ENCODE data around the gene NAALAD2. TPM values are rescaled to one million over a fixed set of nuclear protein-coding genes. Genes with fewer than 3 reads are reported as not detected.
"Not testable (repeated sequence)": the region's sequence is repeated elsewhere in the genome, so short reads cannot be mapped to it uniquely, and the experiment has no call there.

NAALAD2 gene
- total and polyA plus RNA-seq, 4 donors, result 0.13 to 4.4 (median 0.42) TPM; not detected in 1

DNA sequence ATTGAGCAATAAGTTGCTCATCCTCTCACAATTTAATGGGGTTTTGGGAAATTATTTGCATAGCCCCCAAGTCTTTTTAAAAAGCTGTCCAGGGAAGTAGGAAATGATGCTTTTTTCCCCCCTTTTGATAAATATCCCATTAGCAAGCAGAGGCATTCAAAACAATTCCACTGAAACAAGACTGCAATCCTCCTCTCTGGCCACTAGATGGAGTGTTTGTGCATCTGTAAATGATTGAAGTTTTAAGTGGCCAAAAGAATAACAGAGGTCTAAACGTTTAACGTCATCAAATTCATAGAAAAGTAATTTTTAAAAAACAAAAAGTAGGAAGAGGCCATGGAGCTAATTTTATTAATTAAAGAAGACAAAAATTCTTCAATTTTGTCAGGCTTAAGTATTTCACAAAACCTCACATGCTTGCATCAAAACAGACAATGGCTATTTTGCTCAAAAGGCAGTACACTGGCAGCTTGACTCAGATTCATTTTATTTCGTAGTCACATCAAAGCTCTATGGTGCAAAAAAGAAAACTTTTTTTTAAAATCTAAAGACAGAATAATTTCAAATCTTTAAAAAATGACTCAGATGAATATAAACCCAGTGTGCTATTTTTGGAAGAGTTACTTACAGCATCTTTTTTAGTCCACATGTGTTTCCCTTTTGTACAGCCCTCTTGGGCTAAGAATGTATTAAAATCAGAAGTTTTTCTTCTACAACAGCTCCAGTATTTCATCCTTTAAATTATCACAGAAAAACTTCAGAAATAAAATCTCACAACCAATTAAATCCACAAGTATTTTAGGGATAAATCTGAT is 70.6 kb downstream of the NAALAD2 start:
- Histone ChIP-seq H3K27me3 (ENCODE audit: control insufficient read depth in 1 of 2, insufficient read depth in 2 of 2, low read length in 1 of 2) (no peaks in the 10 kb centered on the region), H3K4me1 (ENCODE audit: control insufficient read depth in 1 of 2, insufficient read depth in 2 of 2, low read length in 2 of 2) (no peaks in the 10 kb centered on the region), H3K36me3 (ENCODE audit: control insufficient read depth in 1 of 2, insufficient read depth in 2 of 2, low read length in 1 of 2) (no peaks in the 10 kb centered on the region), H3K9me3 (ENCODE audit: control insufficient read depth, low read length) (no peaks in the 10 kb centered on the region), H3K27ac (ENCODE audit: low read depth in 1 of 2, low read length in 2 of 2) (no peak overlapping the region), H3K4me3 (ENCODE audit: low read length in 2 of 2) (no peak overlapping the region)
- intact Hi-C loops (cut with DNase I), result loop anchor here in 1 of 2 donors (10.0 kb wide), 1 partner anchor 250 kb away; no protein-coding TSS in a partner anchor
- DNase-seq, result no peak
- no peak for ATAC-seq (ENCODE audit: low FRiP score)
- 1 to 3% methylated on average over 3 of the region's 3 CpGs for WGBS, 2 donors

DNA sequence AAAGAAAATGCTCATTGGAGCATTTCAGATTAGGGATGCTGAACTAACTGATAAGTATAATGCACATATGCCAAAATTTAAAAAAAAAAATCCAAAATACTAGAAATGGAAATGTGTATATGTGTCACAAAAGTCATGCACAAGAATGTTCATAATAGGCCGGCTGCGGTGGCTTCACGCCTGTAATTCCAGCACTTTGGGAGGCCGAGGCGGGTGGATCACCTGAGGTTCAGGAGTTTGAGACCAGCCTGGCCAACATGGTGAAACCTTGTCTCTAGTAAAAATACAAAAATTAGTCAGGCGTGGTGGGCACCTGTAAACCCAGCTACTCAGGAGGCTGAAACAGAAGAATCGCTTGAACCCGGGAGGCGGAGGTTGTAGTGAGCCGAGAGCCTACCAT is 73.5 kb downstream of the NAALAD2 start:
- not testable (repeated sequence) for H3K9me3 ChIP-seq (ENCODE audit: control insufficient read depth, low read length); H3K4me1 ChIP-seq (ENCODE audit: control insufficient read depth in 1 of 2, insufficient read depth in 2 of 2, low read length in 2 of 2); H3K27ac ChIP-seq (ENCODE audit: low read depth in 1 of 2, low read length in 2 of 2); ATAC-seq (ENCODE audit: low FRiP score); H3K27me3 ChIP-seq (ENCODE audit: control insufficient read depth in 1 of 2, insufficient read depth in 2 of 2, low read length in 1 of 2); H3K4me3 ChIP-seq (ENCODE audit: low read length in 2 of 2); H3K36me3 ChIP-seq (ENCODE audit: control insufficient read depth in 1 of 2, insufficient read depth in 2 of 2, low read length in 1 of 2)
- peak in 1 of 2 donors; percentile 24 for DNase-seq
- intact Hi-C loops (cut with DNase I), result loop anchor here in 1 of 2 donors (10.0 kb wide), 1 partner anchor 247 kb away; no protein-coding TSS in a partner anchor
- WGBS, 2 donors, result 89 to 92% methylated on average over 10 of the region's 10 CpGs

DNA sequence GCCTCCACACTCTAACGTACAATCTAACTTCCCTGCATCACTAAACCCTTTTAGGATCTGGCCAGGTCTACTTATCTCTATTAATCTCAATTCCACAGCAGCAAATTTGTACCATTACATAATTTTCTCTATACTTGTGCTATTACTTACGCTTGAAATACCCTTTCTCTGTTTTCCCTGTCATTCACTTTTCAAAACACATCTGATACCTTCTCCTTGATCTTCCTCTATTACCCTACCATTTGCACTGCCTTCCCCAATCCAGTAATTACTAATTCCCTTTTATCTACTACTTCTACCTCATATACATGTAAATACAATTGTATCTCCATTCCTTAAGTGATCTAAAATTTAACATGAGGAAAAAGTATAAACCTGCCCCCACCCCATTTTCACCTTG is 74.4 kb downstream of the NAALAD2 start:
- Histone ChIP-seq H3K27ac (ENCODE audit: low read depth in 1 of 2, low read length in 2 of 2) (no peak overlapping the region), H3K36me3 (ENCODE audit: control insufficient read depth in 1 of 2, insufficient read depth in 2 of 2, low read length in 1 of 2) (no peaks in the 10 kb centered on the region), H3K9me3 (ENCODE audit: control insufficient read depth, low read length) (no peaks in the 10 kb centered on the region), H3K27me3 (ENCODE audit: control insufficient read depth in 1 of 2, insufficient read depth in 2 of 2, low read length in 1 of 2) (no peaks in the 10 kb centered on the region), H3K4me1 (ENCODE audit: control insufficient read depth in 1 of 2, insufficient read depth in 2 of 2, low read length in 2 of 2) (no peaks in the 10 kb centered on the region), H3K4me3 (ENCODE audit: low read length in 2 of 2) (no peak overlapping the region)
- ATAC-seq (ENCODE audit: low FRiP score), result no peak
- WGBS, 2 donors, result 75 to 79% methylated on average over 2 of the region's 2 CpGs
- no peak for DNase-seq
- intact Hi-C loops (cut with DNase I), result loop anchor here in 1 of 2 donors (10.0 kb wide), 1 partner anchor 246 kb away; no protein-coding TSS in a partner anchor

DNA sequence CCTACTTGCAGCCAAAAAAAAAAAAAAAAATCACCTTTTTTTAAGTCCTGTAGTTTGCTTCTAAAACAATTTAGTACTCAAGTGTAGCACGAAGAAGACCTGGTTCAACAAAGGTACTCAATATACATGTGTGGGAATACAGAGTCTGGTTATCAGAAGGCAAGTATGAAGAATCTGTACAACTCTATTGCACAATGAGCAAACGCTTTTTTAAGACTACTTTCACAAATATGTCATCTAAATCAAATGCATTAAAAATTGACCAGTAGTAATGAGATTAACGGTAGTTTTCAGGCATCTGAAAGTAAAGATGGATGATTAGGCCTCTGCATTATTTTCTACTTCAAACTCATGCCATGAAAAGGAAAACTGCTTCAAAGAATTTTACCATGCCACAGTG is 78.9 kb downstream of the NAALAD2 start:
- Histone ChIP-seq H3K36me3 (ENCODE audit: control insufficient read depth in 1 of 2, insufficient read depth in 2 of 2, low read length in 1 of 2) (no peaks in the 10 kb centered on the region), H3K4me3 (ENCODE audit: low read length in 2 of 2) (no peak overlapping the region)

DNA sequence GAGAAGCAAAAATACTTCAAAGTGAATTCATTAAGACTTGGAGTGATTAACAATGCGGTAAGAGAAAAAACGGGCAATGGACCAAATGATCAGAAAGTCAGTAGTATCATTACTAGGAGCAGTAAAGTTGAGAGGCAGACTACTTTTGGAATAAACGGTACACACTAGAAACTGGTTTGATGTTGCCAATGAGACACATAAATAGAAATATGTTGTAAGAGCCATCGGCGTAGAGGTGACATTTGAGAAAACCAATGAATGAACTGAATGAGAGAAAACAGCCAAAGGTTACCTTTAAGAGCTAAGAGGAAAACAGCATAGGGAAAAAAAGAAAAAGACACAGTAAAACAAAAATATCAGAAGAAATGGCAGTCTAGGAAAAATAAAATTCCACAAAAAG is 82.1 kb downstream of the NAALAD2 start:
- H3K27ac ChIP-seq (ENCODE audit: low read depth in 1 of 2, low read length in 2 of 2), result no peak overlapping the region
- no peak for DNase-seq
- H3K9me3 ChIP-seq (ENCODE audit: control insufficient read depth, low read length), result no peaks in the 10 kb centered on the region
- WGBS, 2 donors, result 70 to 73% methylated on average over 5 of the region's 5 CpGs
- no peak overlapping the region for H3K4me3 ChIP-seq (ENCODE audit: low read length in 2 of 2)
- ATAC-seq (ENCODE audit: low FRiP score), result no peak
- peaks cover 2 to 7% of the 10 kb centered on the region in 2 donors for H3K4me1 ChIP-seq (ENCODE audit: control insufficient read depth in 1 of 2, insufficient read depth in 2 of 2, low read length in 2 of 2)
- H3K27me3 ChIP-seq (ENCODE audit: control insufficient read depth in 1 of 2, insufficient read depth in 2 of 2, low read length in 1 of 2), result no peaks in the 10 kb centered on the region
- no peaks in the 10 kb centered on the region for H3K36me3 ChIP-seq (ENCODE audit: control insufficient read depth in 1 of 2, insufficient read depth in 2 of 2, low read length in 1 of 2)
- intact Hi-C loops (cut with DNase I), result no loop called here

More for the DNA sequence above, 78.9 kb downstream of the NAALAD2 start:
- Histone ChIP-seq H3K9me3 (ENCODE audit: control insufficient read depth, low read length) (no peaks in the 10 kb centered on the region), H3K27ac (ENCODE audit: low read depth in 1 of 2, low read length in 2 of 2) (no peak overlapping the region), H3K27me3 (ENCODE audit: control insufficient read depth in 1 of 2, insufficient read depth in 2 of 2, low read length in 1 of 2) (no peaks in the 10 kb centered on the region), H3K4me1 (ENCODE audit: control insufficient read depth in 1 of 2, insufficient read depth in 2 of 2, low read length in 2 of 2) (no peaks in the 10 kb centered on the region)
- ATAC-seq (ENCODE audit: low FRiP score), result no peak
- intact Hi-C loops (cut with DNase I), result no loop called here
- 83 to 84% methylated on average over 3 of the region's 3 CpGs for WGBS, 2 donors
- no peak for DNase-seq

DNA sequence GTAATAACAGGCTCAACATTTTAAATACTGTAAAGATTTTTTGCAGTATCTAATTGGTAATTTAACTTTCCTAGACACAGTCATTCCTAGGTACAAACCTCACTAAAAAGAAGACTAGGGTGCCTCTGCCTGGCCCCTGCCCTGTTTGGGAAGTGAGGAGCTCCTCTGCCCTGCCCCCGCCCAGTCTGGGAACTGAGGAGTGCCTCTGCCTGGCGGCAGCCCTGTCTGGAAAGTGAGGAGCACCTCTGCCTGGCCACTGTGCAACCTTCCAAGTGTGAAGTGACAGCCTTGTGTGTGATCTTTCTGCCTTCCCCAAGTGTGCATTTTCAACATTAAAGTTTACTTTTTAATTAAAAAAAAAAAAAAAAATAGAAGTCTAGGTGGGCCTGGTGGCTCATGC is 84.1 kb downstream of the NAALAD2 start:
- DNase-seq, result no peak
- Histone ChIP-seq H3K4me1 (ENCODE audit: control insufficient read depth in 1 of 2, insufficient read depth in 2 of 2, low read length in 2 of 2) (peaks cover 2 to 9% of the 10 kb centered on the region in 2 donors), H3K4me3 (ENCODE audit: low read length in 2 of 2) (no peak overlapping the region), H3K27ac (ENCODE audit: low read depth in 1 of 2, low read length in 2 of 2) (no peak overlapping the region), H3K27me3 (ENCODE audit: control insufficient read depth in 1 of 2, insufficient read depth in 2 of 2, low read length in 1 of 2) (no peaks in the 10 kb centered on the region), H3K9me3 (ENCODE audit: control insufficient read depth, low read length) (no peaks in the 10 kb centered on the region), H3K36me3 (ENCODE audit: control insufficient read depth in 1 of 2, insufficient read depth in 2 of 2, low read length in 1 of 2) (no peaks in the 10 kb centered on the region)
- ATAC-seq (ENCODE audit: low FRiP score), result no peak
- intact Hi-C loops (cut with DNase I), result no loop called here
- 71 to 82% methylated on average over 2 of the region's 2 CpGs for WGBS, 2 donors

DNA sequence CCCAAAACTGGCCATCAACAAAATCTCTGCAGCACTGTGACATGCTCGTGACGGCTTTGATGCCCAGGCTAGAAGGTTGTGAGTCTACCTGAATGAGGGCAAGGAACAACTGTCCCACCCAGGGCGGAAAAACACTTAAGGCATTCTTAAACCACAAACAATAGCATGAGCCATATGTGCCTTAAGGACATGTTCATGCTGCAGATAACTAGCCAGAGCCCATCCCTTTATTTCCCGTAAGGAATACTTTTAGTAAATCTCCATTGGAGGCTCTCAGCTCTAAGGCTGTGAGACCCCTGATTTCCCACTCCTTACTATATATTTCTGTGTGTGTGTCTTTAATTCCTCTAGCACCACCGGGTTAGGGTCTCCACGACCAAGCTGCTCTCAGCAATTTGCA is 85.0 kb downstream of the NAALAD2 start:
- no peak overlapping the region for H3K4me3 ChIP-seq (ENCODE audit: low read length in 2 of 2)
- no peaks in the 10 kb centered on the region for H3K36me3 ChIP-seq (ENCODE audit: control insufficient read depth in 1 of 2, insufficient read depth in 2 of 2, low read length in 1 of 2)
- no peaks in the 10 kb centered on the region for H3K9me3 ChIP-seq (ENCODE audit: control insufficient read depth, low read length)
- WGBS, 2 donors, result 96 to 98% methylated on average over 6 of the region's 6 CpGs
- H3K27ac ChIP-seq (ENCODE audit: low read depth in 1 of 2, low read length in 2 of 2), result no peak overlapping the region
- intact Hi-C loops (cut with DNase I), result no loop called here
- H3K4me1 ChIP-seq (ENCODE audit: control insufficient read depth in 1 of 2, insufficient read depth in 2 of 2, low read length in 2 of 2), result peaks cover 2 to 9% of the 10 kb centered on the region in 2 donors
- H3K27me3 ChIP-seq (ENCODE audit: control insufficient read depth in 1 of 2, insufficient read depth in 2 of 2, low read length in 1 of 2), result no peaks in the 10 kb centered on the region
- ATAC-seq (ENCODE audit: low FRiP score) (no peak), DNase-seq (no peak)

DNA sequence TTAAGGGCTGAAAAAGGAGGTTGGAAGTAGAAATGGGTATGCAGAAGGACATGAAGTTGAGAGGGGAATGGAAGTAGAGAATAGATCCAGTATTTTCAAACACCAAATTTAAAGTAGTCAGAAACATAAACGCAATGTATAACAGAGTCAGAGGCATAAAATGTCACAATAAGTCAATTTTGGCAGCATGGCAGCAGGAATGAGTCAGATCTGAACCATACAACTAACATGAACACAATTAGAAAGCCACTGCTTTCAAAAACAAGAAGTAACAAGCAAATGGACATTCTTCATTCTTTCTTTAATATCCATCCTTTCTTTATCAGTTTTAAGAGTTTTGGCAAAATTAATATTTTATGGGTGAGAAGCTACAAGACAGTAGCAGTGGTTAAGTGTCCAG is 85.9 kb downstream of the NAALAD2 start:
- Histone ChIP-seq H3K36me3 (ENCODE audit: control insufficient read depth in 1 of 2, insufficient read depth in 2 of 2, low read length in 1 of 2) (no peaks in the 10 kb centered on the region), H3K4me3 (ENCODE audit: low read length in 2 of 2) (no peak overlapping the region), H3K9me3 (ENCODE audit: control insufficient read depth, low read length) (no peaks in the 10 kb centered on the region), H3K4me1 (ENCODE audit: control insufficient read depth in 1 of 2, insufficient read depth in 2 of 2, low read length in 2 of 2) (peaks cover 2 to 9% of the 10 kb centered on the region in 2 donors), H3K27me3 (ENCODE audit: control insufficient read depth in 1 of 2, insufficient read depth in 2 of 2, low read length in 1 of 2) (no peaks in the 10 kb centered on the region), H3K27ac (ENCODE audit: low read depth in 1 of 2, low read length in 2 of 2) (no peak overlapping the region)
- intact Hi-C loops (cut with DNase I), result loop anchor here in 1 of 2 donors (10.0 kb wide), 1 partner anchor 234 kb away; no protein-coding TSS in a partner anchor
- DNase-seq (no peak), ATAC-seq (ENCODE audit: low FRiP score) (no peak)
- WGBS, 2 donors, result 32 to 45% methylated on average over 1 of the region's 1 CpG
